Measurements from ENCODE around the gene ST6GALNAC5.
"Not testable (repeated sequence)": the region's sequence is repeated elsewhere in the genome, so short reads cannot be mapped to it uniquely, and the experiment has no call there.

Gene ST6GALNAC5

DNA sequence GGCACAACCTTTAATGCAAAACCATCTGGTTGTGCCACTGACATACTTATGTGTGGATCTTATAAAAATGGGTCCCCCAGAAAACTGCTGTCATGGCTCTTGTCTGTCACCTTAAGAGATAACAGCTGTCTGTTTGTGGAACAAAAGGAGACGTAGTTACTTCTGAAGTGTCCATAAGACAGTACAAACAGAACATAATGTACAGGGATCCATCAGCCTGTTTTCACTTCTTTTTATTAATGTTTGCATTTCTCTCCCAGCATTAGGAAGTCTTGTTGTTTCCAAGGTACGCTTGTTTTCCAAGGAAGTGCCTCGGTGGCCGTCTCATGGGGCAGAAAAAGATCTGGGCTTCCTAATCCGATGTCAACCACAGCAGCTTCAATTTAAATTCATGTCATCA, 11.2 kb upstream of the ST6GALNAC5 start:
- Mint-ChIP-seq H3K36me3 (no peaks in the 10 kb centered on the region), H3K27me3 (peaks cover 8% of the 10 kb centered on the region), H3K9me3 (ENCODE audit: low read depth) (no peaks in the 10 kb centered on the region)

DNA sequence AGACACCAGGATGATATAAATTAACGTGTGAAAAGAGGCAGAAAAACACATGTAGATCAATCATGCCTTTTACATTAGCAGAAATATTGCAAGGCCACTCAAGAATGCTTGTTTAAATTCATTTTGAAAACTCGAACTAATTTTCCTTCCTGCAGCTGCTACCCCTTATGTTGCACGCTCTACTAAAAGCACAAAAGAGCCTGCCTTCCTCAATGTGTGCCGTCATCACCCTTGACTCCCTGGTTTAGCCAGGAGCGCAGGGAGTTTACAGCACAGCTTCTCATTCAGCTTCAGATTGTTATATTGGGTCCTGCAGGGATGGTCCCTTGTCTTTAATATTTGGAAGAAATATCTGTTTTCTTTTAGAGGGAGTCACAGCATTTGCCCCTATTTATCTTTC, 10.1 kb upstream of the ST6GALNAC5 start:
- Mint-ChIP-seq H3K36me3 (no peaks in the 10 kb centered on the region), H3K9me3 (ENCODE audit: low read depth) (no peaks in the 10 kb centered on the region), H3K4me1 (ENCODE audit: low read depth) (no peaks in the 10 kb centered on the region), H3K4me3 (no peak overlapping the region), H3K27me3 (peaks cover 8% of the 10 kb centered on the region), H3K27ac (no peak overlapping the region)

More for the DNA sequence above, 11.2 kb upstream of the ST6GALNAC5 start:
- no peak overlapping the region for H3K27ac Mint-ChIP-seq
- no peak overlapping the region for H3K4me3 Mint-ChIP-seq
- no peaks in the 10 kb centered on the region for H3K4me1 Mint-ChIP-seq (ENCODE audit: low read depth)

DNA sequence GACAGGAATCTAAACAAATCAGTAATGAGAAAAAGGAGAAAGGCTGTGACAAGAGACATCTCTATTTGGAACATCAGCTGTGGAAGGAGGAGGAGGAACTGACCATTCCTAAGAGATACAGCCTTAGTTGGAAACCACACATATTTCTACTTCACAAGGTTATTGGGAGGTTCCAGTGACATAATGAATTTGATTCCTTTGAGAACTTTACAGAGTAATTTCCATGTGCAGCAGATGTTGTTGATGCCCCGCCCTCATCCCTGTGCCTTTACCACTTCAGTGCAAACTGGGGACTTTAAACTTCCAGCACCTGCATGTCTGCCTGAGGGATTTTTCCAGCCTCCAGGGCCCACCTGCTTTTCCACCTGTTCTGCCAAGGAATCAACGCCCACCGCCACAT, 9.3 kb upstream of the ST6GALNAC5 start:
- no peak overlapping the region for H3K27ac Mint-ChIP-seq
- H3K9me3 Mint-ChIP-seq (ENCODE audit: low read depth): no peaks in the 10 kb centered on the region
- no peaks in the 10 kb centered on the region for H3K36me3 Mint-ChIP-seq

DNA sequence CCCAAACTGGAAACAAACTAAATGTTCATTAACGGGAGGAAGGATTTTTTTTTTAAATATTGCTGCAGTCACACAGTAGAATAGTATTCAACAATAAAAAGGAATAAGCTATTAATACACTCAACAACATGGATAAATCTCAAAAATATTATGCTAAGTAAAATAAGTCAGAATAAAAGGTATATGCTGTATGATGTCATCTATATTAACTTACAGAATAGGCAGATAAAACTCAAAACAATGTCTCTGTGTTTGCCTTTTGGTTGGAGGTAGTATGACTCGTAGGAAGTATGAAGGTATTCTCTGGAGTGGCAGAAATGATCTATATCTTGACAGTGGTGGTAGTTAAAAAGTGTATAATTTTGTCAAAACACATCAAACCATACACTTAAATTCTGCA, 6.1 kb upstream of the ST6GALNAC5 start:
- no peaks in the 10 kb centered on the region for H3K4me1 Mint-ChIP-seq (ENCODE audit: low read depth)
- no peaks in the 10 kb centered on the region for H3K9me3 Mint-ChIP-seq (ENCODE audit: low read depth)
- no peak overlapping the region for H3K27ac Mint-ChIP-seq
- H3K4me3 Mint-ChIP-seq: no peak overlapping the region
- peaks cover 16% of the 10 kb centered on the region for H3K27me3 Mint-ChIP-seq
- no peaks in the 10 kb centered on the region for H3K36me3 Mint-ChIP-seq

More for the DNA sequence above, 9.3 kb upstream of the ST6GALNAC5 start:
- Mint-ChIP-seq H3K27me3 (peaks cover 5% of the 10 kb centered on the region), H3K4me1 (ENCODE audit: low read depth) (no peaks in the 10 kb centered on the region), H3K4me3 (no peak overlapping the region)

DNA sequence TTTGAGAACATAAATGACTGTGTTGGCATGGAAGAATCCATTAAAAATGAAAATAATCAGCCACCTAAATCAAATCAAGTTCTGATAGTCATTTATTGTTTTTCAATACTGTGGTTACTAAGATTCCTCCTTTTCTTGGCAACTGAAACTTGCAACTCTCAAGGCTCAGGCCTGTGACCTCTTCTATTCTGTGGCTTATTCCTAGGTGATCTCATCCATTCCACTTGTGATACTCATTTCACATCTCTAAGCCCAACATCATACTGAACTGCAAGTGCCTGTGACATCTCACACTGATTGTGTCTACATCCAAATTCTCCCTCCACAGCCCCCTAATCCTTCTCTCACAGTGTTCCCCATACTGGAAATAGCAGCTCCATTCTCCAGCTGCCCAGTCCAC, 4.8 kb upstream of the ST6GALNAC5 start:
- no peak overlapping the region for H3K27ac Mint-ChIP-seq
- peaks cover 2% of the 10 kb centered on the region for H3K4me1 Mint-ChIP-seq (ENCODE audit: low read depth)
- peaks cover 23% of the 10 kb centered on the region for H3K27me3 Mint-ChIP-seq
- H3K9me3 Mint-ChIP-seq (ENCODE audit: low read depth): no peaks in the 10 kb centered on the region
- H3K36me3 Mint-ChIP-seq: no peaks in the 10 kb centered on the region
- H3K4me3 Mint-ChIP-seq: no peak overlapping the region

DNA sequence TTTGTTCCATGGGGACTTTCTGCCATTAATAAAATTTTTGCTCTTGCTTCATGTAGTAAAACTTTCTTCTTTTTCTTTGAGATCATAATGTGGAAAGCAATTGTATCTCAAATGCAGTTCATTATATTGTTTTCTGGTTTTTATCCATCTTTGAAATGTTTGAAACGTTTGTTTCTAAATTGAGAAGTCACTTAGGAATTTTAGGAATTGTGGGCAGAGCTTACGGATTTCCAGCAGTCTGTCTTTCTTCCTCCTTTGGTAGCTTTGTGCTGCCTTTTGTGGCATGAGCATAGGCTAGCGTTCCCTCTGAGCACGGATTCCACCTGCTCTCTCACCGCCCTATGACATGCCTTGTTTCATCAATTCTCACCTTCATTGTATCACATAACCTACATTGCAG, 2.9 kb upstream of the ST6GALNAC5 start:
- no peaks in the 10 kb centered on the region for H3K36me3 Mint-ChIP-seq
- H3K4me3 Mint-ChIP-seq: no peak overlapping the region
- peaks cover 27% of the 10 kb centered on the region for H3K27me3 Mint-ChIP-seq
- no peaks in the 10 kb centered on the region for H3K9me3 Mint-ChIP-seq (ENCODE audit: low read depth)
- peaks cover 6% of the 10 kb centered on the region for H3K4me1 Mint-ChIP-seq (ENCODE audit: low read depth)
- H3K27ac Mint-ChIP-seq: no peak overlapping the region

DNA sequence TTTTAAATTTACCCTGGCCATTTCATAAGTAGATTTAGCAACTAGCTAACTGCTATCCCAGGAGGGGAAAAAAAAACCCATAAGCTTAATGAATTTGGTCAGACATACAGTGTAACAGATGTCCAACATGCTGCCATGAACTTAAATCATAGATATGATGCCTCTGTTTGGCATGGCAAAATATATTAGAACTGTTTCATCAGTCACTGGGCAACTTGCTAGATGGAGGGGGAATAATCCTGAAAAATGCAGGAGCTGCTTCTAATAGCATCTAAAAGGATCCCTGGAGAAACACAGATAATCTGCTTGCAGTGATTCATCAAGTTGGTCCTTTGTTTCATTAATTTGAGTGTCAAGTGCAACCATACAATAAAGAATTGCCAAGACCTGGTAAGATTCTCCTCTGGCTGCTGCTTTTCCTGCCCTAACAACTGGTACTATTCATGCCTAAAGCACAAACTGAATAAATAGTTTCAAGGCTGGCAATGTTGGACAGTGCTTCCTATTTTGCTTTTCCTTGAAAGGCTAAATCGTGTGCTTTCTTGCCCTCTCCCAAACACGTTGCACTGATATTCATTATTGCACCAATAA, 1.5 kb upstream of the ST6GALNAC5 start:
- Mint-ChIP-seq H3K4me1 (ENCODE audit: low read depth) (peaks cover 6% of the 10 kb centered on the region), H3K36me3 (no peaks in the 10 kb centered on the region), H3K27ac (no peak overlapping the region), H3K4me3 (no peak overlapping the region), H3K27me3 (peaks cover 27% of the 10 kb centered on the region), H3K9me3 (ENCODE audit: low read depth) (no peaks in the 10 kb centered on the region)

DNA sequence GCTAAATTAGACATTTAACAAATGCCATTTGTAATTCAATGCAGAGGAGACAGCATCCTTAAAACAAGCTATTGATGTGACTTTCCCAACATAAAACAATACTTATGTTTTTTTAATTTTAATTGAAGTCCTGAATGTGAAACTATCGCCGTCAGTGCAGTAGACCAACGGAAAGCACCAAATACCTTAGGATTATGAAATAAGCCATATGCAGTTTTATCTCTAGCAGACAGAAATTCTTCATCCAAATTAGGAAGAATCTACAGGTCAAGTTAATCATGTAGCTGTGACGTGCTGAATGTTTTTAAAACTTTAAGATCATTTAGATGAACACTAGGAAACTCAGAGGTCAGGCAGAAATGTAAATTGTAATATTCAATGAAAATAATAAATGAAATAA, 714 bp upstream of the ST6GALNAC5 start:
- Mint-ChIP-seq H3K27ac (no peak overlapping the region), H3K9me3 (ENCODE audit: low read depth) (no peaks in the 10 kb centered on the region), H3K36me3 (no peaks in the 10 kb centered on the region), H3K27me3 (peaks cover 27% of the 10 kb centered on the region), H3K4me1 (ENCODE audit: low read depth) (peaks cover 6% of the 10 kb centered on the region), H3K4me3 (peak overlapping the region; percentile 9)

DNA sequence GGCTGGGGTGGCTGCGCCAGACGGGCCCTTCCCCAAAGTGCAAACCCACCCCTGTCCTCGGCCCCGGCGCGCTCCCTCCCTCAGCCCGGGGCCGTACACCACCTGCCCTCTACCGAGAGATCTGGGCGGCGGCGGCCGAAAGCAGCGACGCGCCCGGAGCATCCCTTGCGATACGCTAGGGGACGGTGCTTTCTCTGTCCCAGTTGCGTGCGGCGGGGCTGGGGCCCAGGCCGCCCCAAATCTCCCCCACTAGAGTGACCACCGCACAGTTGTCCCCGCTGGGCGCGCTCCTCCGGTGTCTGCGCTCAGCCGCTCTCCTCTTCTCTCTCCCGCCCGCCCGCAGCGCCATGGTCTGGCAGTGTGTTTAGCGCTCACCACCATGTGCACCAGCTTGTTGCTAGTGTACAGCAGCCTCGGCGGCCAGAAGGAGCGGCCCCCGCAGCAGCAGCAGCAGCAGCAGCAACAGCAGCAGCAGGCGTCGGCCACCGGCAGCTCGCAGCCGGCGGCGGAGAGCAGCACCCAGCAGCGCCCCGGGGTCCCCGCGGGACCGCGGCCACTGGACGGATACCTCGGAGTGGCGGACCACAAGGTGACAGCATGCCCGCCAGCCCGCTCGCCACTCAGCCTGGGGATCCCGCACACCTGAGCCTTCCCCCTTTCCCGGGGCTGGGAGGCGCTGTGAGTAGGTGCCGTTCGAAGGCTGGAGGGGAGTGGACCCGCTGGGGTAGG, 1.0 kb downstream of the ST6GALNAC5 start:
- H3K9me3 Mint-ChIP-seq (ENCODE audit: low read depth): no peaks in the 10 kb centered on the region
- H3K36me3 Mint-ChIP-seq: no peaks in the 10 kb centered on the region
- peak overlapping the region; percentile 79 for H3K4me3 Mint-ChIP-seq
- peaks cover 32% of the 10 kb centered on the region for H3K27me3 Mint-ChIP-seq
- no peak overlapping the region for H3K27ac Mint-ChIP-seq
- peaks cover 6% of the 10 kb centered on the region for H3K4me1 Mint-ChIP-seq (ENCODE audit: low read depth)

DNA sequence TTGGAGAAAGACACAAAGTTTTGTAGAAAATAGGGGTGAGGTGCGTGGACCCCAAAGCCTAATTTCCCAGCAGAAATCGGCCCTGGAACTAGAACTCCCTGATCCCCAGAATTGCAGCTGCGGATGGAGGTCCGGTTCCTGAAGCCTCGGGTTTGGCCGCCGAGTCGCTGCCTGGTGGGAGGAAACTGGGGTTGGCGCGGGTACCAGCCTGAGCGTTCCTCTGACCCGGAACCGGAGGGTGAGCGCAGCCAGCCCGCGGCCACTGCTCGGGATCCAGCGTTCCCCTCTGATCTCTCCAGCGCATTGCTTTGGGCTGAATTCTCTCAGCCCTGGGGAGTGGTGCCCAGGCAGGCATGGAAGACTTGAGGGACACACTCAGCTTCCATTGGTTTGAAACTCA, 1.6 kb downstream of the ST6GALNAC5 start:
- Mint-ChIP-seq H3K27ac (no peak overlapping the region), H3K36me3 (no peaks in the 10 kb centered on the region), H3K9me3 (ENCODE audit: low read depth) (no peaks in the 10 kb centered on the region), H3K4me1 (ENCODE audit: low read depth) (peaks cover 6% of the 10 kb centered on the region), H3K27me3 (peaks cover 32% of the 10 kb centered on the region), H3K4me3 (peak overlapping the region; percentile 69)

DNA sequence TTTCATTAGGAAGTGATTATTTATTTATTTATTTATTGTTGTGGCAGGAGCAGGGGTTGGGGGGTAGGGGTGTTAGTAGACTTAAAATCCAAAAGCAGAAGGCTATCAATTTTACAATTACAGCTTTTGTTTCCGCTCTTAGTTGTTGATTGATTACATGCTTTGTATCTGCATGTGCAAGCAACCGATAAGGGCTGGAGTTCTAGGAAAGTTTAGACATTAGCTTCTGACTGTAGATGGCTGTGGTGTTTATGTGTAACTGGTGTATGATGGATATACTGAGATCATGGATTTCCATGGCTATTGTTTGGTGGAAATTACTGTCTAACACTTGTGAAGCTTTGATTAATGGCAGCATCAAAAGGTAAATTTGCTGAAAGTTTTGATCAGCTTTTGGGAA, 2.8 kb downstream of the ST6GALNAC5 start:
- no peaks in the 10 kb centered on the region for H3K36me3 Mint-ChIP-seq
- no peaks in the 10 kb centered on the region for H3K9me3 Mint-ChIP-seq (ENCODE audit: low read depth)
- no peak overlapping the region for H3K27ac Mint-ChIP-seq
- peaks cover 6% of the 10 kb centered on the region for H3K4me1 Mint-ChIP-seq (ENCODE audit: low read depth)
- peaks cover 30% of the 10 kb centered on the region for H3K27me3 Mint-ChIP-seq
- no peak overlapping the region for H3K4me3 Mint-ChIP-seq

DNA sequence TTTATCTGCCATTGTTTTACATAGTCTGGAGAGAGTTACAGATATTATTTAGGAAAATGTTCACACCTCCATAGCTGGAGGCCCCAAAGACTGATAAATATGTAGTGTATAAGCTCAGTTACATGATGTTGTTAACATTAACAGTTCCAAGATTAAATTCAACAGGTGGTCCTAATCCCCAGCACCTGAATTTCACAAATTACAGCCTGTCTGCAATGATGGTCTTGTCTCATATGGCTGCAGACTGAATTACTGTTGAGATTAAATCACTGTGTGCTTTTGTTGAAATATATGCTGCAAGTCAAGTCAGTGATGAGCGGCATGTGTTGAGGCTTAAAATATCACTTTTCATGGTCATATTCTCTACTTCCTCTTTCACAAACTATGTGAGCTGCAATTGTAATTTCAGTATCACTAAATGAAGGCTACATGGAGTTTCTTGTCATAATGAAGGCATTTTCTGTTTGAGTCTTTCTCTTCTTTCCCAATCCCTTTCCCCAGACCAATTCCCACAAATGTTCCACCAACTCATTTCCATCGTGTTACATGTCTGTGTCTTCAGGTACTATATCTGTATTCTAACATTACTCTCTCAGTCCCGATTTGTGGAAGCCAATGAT, 4.2 kb downstream of the ST6GALNAC5 start:
- Mint-ChIP-seq H3K27ac (no peak overlapping the region), H3K27me3 (peaks cover 17% of the 10 kb centered on the region)

DNA sequence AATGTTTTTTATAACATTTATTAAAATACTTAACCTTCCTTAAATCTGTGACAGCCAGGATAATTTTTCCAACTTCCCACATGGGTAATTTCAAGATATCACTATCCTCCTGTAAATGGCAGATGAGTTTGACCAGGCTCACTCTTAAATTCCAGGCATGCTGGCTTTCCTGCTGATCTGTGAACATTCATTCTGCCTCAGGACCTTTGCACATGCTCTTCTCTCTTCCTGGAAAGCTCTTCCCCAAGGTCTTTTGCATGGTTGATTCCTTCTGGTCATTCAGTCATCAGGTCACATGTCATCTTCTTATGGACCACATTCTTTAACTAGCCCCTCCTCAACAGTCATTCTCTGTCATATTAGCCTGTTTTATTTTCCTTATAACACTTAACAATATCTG, 5.7 kb downstream of the ST6GALNAC5 start:
- Mint-ChIP-seq H3K9me3 (ENCODE audit: low read depth) (no peaks in the 10 kb centered on the region), H3K4me1 (ENCODE audit: low read depth) (peaks cover 2% of the 10 kb centered on the region), H3K27me3 (peaks cover 14% of the 10 kb centered on the region), H3K36me3 (no peaks in the 10 kb centered on the region), H3K27ac (no peak overlapping the region), H3K4me3 (no peak overlapping the region)

More for the DNA sequence above, 4.2 kb downstream of the ST6GALNAC5 start:
- Mint-ChIP-seq H3K9me3 (ENCODE audit: low read depth) (no peaks in the 10 kb centered on the region), H3K4me3 (no peak overlapping the region), H3K4me1 (ENCODE audit: low read depth) (peaks cover 6% of the 10 kb centered on the region), H3K36me3 (no peaks in the 10 kb centered on the region)

DNA sequence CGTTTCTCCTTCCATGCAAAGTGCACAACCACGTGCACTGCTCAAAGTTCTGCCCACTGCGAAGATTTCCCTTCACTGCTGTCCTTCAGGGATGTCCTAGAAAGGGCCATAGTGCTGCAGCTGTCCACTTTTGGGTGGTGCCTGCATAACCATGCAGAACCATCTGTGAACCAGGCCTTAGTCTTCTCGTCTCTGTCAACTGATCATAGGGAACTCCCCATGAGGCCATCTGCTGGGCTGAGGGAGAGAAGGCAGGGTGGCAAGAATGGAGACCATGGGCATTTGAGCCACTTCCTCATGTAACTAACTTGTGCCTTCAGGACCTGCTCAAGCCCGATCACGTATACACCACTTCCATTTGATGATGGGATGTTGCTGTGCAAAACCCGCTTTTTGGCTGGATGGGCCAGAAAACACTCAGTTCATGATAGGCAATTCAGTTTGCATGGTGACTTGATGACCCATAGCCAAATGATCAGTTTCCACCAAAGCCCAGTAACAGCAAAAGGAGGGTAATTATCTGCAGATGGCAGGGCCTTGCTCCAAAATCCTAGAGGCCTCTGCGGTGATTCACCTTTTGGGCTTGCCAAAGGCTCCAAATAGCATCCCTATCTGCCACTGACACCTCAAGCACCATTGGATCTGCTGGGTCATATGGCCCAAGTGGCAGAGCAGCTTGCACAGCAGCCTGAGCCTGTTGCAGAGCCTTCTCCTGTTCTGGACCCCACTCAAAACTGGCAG, 9.5 kb downstream of the ST6GALNAC5 start:
- Mint-ChIP-seq H3K4me3 (no peak overlapping the region), H3K27ac (no peak overlapping the region), H3K27me3 (peaks cover 5% of the 10 kb centered on the region), H3K9me3 (ENCODE audit: low read depth) (no peaks in the 10 kb centered on the region), H3K36me3 (no peaks in the 10 kb centered on the region), H3K4me1 (ENCODE audit: low read depth) (no peaks in the 10 kb centered on the region)

DNA sequence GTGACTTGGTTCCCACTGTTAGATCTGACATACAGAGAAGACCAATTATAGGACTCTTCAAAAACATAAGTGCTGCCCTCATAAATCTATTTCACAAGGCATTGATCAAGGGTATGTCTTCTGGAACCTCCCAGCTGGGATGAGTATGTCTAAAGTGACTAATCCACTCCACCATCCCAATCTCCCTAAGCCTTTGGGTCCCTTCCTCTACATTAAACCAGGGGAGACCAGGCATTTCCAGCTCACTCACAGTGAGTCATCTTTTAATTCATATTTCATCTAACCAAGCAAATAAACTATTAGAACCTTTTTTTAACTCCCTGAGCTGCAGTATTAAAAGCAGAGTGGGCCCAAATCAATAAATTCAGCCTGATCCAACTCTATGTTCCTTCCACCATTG, 11.7 kb downstream of the ST6GALNAC5 start:
- H3K27me3 Mint-ChIP-seq; H3K36me3 Mint-ChIP-seq; H3K27ac Mint-ChIP-seq; H3K4me1 Mint-ChIP-seq (ENCODE audit: low read depth); H3K9me3 Mint-ChIP-seq (ENCODE audit: low read depth); H3K4me3 Mint-ChIP-seq: not testable (repeated sequence)

Data from activated naive CD8-positive, alpha-beta T cell (primary cell).